ENCODE data around the gene TDRD5.

Gene TDRD5

DNA sequence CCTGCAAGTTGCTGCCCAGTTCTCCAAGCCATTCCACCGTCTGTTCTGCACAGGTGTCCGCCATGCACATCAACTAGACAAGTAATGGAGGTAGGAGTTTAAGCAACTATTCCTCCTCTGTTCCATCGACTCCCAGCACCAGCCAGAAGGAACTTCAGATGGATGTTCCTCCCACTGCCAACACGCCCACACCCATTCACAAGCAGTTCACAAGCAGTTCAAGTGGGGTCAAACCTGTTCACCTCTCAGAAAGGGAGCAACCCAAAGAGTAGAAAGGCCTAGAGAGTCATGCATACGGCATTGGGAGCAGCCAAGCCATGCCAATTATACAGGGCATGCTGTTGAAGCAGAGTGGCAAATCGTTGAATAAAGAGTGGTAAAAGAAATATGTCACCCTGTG is 4.3 kb upstream of the TDRD5 start:
- Mint-ChIP-seq H3K27ac (no peak overlapping the region), H3K36me3 (no peaks in the 10 kb centered on the region), H3K4me3 (no peak overlapping the region), H3K27me3 (peaks cover 28% of the 10 kb centered on the region), H3K4me1 (no peaks in the 10 kb centered on the region), H3K9me3 (no peaks in the 10 kb centered on the region)
- DNase-seq (ENCODE audit: low spot score in 2 of 2) (no peak), ATAC-seq (ENCODE audit: low read depth) (no peak)

DNA sequence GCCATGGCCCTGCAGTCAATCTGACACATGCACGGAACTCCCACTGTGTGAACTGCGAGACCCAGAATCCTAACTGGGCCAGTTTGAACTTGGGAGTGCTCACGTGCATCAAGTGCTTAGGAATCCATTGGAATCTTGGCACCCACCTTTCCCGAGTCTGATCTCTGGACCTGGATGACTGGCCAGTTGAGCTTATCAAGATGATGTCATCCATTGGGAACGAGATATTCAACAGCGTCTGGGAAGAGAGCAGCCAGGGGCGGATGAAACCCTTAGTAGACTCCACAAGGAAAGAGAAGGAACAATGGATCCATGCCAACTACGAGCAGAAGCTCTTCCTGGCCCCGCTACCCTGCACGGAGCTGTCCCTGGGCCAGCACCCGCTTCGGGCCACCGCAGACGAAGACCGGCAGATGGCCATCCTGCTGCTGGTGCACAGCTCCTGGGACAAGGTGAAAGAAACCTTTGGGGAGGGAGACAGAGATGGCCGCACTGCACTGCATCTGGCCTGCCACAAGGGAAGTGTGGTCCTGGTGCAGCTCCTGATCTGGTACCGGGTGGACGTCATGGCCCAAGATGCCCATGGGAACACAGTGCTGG is 3.1 kb upstream of the TDRD5 start:
- DNase-seq (ENCODE audit: low spot score in 2 of 2) (no peak), ATAC-seq (ENCODE audit: low read depth) (no peak)
- Mint-ChIP-seq H3K27me3 (peaks cover 25% of the 10 kb centered on the region), H3K4me3 (no peak overlapping the region), H3K9me3 (no peaks in the 10 kb centered on the region), H3K4me1 (no peaks in the 10 kb centered on the region), H3K36me3 (no peaks in the 10 kb centered on the region), H3K27ac (no peak overlapping the region)

DNA sequence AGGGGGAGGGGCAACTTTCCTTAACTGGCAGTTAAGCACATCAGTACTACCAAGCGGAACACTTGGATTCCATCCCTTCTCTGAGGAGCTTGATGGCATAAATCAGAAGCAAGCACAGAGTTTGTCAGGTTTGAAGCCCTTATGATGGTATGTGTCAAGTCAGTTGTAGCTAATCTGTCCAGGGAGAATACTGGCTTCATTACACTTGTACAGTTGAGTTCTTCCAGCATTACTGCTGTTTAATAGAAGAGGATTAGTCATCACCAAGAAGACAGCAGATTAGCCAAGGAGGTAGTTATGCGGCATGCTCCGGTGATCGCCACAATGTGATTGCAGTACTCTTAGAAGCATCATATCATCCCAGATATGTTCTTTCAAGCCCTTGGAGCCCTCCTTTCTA is 2.1 kb upstream of the TDRD5 start:
- Mint-ChIP-seq H3K27ac (no peak overlapping the region), H3K4me3 (no peak overlapping the region), H3K36me3 (no peaks in the 10 kb centered on the region), H3K4me1 (no peaks in the 10 kb centered on the region), H3K9me3 (no peaks in the 10 kb centered on the region), H3K27me3 (peaks cover 25% of the 10 kb centered on the region)
- no peak for DNase-seq (ENCODE audit: low spot score in 2 of 2)
- ATAC-seq (ENCODE audit: low read depth) = no peak

DNA sequence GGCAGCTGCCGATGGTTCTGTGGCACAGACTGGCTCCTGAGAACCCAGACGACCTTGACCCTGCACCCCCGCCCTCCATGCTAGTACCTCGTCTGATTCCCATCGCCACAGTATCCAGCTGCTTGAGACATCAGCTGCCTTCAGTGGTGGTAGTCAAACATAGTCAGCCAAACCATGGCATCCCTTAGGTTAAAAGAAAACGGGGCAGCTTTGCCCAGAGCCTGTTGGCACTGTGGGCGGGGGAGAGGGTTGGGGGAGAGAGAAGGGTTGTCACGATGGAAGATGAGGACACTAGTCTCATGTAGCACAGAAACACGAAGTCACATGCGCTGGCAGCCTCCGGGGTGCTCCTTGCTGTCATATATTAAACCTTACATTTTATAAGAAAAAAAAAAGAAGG is 961 bp upstream of the TDRD5 start:
- H3K9me3 Mint-ChIP-seq = no peaks in the 10 kb centered on the region
- DNase-seq (ENCODE audit: low spot score in 2 of 2) (no peak), ATAC-seq (ENCODE audit: low read depth) (no peak)
- H3K27me3 Mint-ChIP-seq = peaks cover 22% of the 10 kb centered on the region
- H3K36me3 Mint-ChIP-seq = no peaks in the 10 kb centered on the region
- no peak overlapping the region for H3K27ac Mint-ChIP-seq
- H3K4me1 Mint-ChIP-seq = no peaks in the 10 kb centered on the region
- no peak overlapping the region for H3K4me3 Mint-ChIP-seq

DNA sequence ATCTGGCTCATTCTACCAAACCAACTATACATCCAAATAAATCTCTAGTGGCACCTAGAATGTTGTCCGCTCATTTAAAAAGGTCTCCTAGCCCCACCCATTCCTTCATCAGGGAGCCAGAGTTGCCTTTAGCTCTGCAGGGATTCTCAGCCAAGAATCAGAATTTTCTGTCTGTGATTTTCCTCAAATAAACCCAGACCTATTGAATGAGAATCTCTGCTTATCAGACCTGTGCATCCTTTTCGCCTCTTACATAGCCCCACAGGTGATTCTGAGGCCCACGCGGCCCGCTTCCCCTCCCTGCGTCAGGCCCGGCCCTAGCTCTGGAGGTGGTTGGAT is 410 bp upstream of the TDRD5 start:
- Mint-ChIP-seq H3K27me3 (peaks cover 22% of the 10 kb centered on the region), H3K36me3 (no peaks in the 10 kb centered on the region)
- no peak for ATAC-seq (ENCODE audit: low read depth)

DNA sequence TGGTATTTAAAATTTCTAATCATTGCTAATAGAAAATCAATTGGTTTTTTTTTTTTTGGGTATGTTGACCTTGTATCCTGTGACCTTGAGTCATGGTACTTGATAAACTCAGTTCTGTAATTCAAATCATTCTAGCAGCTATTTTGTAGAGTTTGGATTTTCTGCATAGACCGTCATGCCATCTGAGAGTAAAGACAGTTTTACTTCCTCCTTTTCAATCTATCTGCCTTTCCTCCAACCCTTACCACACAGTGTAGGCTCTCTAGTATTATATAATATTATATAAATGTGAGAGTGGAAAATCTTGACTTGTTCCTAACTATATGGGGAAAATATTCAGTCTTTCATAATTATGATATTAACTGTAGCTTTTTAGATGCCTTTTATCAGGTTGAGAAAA is 7.0 kb downstream of the TDRD5 start:
- peaks cover 5% of the 10 kb centered on the region for H3K27me3 Mint-ChIP-seq
- H3K27ac Mint-ChIP-seq = no peak overlapping the region
- no peaks in the 10 kb centered on the region for H3K36me3 Mint-ChIP-seq
- peaks cover 5% of the 10 kb centered on the region for H3K4me1 Mint-ChIP-seq
- no peak overlapping the region for H3K4me3 Mint-ChIP-seq
- peaks cover 7% of the 10 kb centered on the region for H3K9me3 Mint-ChIP-seq
- DNase-seq (ENCODE audit: low spot score in 2 of 2) (no peak), ATAC-seq (ENCODE audit: low read depth) (peak; percentile 92)

More for the DNA sequence above, 410 bp upstream of the TDRD5 start:
- no peak for DNase-seq (ENCODE audit: low spot score in 2 of 2)
- Mint-ChIP-seq H3K4me1 (no peaks in the 10 kb centered on the region), H3K27ac (no peak overlapping the region), H3K4me3 (no peak overlapping the region), H3K9me3 (no peaks in the 10 kb centered on the region)

DNA sequence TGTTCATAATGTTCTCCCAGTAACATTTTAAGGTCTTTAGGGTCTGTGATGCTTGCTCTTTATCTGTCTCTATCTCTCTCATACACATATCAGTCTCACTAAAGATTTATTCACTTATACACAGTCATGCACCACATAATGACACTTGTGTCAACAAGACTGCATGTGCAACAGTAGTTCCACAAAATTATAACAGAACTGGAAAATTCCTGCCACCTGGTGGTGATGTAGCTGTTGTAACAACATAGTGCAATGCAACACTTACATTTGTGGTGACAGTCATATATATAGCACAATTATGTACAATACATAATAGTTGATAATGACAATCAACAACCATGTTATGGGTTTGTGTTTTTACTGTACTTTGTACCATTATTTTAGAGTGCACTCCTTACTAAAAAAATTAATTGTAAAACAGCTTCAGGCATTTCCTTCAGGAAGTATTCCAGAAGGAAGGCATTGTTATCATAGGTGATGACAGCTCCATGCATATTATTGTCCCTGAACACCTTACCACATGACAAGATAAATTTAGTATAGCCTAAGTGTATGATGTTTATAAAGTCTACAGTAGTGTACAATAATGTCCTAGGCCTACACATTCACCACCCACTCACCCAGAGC is 8.1 kb downstream of the TDRD5 start:
- Mint-ChIP-seq H3K27ac (no peak overlapping the region), H3K36me3 (no peaks in the 10 kb centered on the region), H3K27me3 (peaks cover 4% of the 10 kb centered on the region), H3K4me1 (peaks cover 5% of the 10 kb centered on the region), H3K4me3 (no peak overlapping the region), H3K9me3 (peaks cover 9% of the 10 kb centered on the region)
- ATAC-seq (ENCODE audit: low read depth) (peak; percentile 47), DNase-seq (ENCODE audit: low spot score in 2 of 2) (peak in 1 of 2 donors; percentile 22)

DNA sequence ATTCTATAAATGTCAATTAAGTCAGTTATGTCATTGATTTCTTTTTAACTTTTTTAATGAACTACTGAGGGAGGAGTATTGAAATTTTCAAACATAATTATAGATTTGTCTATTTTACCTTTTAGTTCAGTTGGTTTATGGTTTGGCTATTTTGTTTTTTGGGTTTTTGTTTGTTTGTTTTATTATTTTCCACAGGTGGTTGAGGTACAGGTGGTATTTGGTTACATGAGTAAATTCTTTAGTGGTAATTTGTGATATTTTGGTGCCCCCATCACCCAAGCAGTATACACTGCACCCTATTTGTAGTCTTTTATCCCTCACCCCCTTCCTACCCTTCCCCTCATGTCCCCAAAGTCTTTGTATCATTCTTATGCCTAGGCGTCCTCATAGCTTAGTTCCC is 9.5 kb downstream of the TDRD5 start:
- Mint-ChIP-seq H3K36me3 (no peaks in the 10 kb centered on the region), H3K27ac (no peak overlapping the region), H3K4me3 (no peak overlapping the region), H3K4me1 (peaks cover 5% of the 10 kb centered on the region), H3K27me3 (peaks cover 4% of the 10 kb centered on the region), H3K9me3 (peaks cover 9% of the 10 kb centered on the region)
- DNase-seq (ENCODE audit: low spot score in 2 of 2) = no peak
- no peak for ATAC-seq (ENCODE audit: low read depth)

DNA sequence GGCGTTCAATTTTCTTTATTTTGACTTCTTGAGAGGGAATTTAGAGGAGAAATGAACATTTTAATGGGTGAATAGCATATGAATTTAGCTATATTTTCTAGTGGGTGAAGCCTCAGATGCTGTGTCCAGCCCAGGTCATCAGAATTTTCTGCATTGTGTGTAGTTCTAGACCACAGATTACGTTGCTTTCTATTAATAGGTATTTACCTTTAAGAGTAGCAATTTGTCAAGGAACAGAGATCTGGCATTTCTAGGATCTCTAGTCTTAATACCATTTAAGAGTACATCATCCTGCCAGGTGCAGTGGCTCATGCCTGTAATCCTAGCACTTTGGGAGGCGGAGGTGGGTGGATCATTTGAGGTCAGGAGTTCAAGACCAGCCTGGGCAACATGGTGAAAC is 20.7 kb downstream of the TDRD5 start:
- Mint-ChIP-seq H3K36me3 (no peaks in the 10 kb centered on the region), H3K4me3 (no peak overlapping the region), H3K27ac (no peak overlapping the region), H3K9me3 (no peaks in the 10 kb centered on the region), H3K4me1 (no peaks in the 10 kb centered on the region), H3K27me3 (peaks cover 9% of the 10 kb centered on the region)
- ATAC-seq (ENCODE audit: low read depth) = no peak
- DNase-seq (ENCODE audit: low spot score in 2 of 2) = no peak

DNA sequence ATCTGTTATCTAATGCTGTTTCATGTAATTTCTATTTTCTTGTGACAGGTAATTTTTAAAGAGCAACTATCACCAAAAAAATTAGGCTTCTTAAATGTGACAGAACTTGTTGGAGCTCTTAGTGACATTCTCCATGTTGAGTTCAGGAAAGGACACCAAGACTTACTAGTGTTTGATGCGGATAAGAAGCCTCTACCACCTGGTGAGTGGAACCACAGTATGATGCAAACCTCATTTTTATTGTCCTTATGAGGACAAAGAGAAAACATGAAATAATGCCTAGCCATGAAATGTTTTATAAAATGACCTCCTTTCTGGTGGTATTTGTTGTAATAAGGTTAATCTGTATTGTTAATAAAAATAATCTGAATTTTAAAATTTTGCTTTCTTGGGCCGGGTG is 39.1 kb downstream of the TDRD5 start:
- no peak for ATAC-seq (ENCODE audit: low read depth)
- DNase-seq (ENCODE audit: low spot score in 2 of 2) = no peak
- Mint-ChIP-seq H3K27ac (no peak overlapping the region), H3K36me3 (no peaks in the 10 kb centered on the region), H3K9me3 (no peaks in the 10 kb centered on the region), H3K4me3 (no peak overlapping the region), H3K27me3 (peaks cover 1% of the 10 kb centered on the region), H3K4me1 (no peaks in the 10 kb centered on the region)

DNA sequence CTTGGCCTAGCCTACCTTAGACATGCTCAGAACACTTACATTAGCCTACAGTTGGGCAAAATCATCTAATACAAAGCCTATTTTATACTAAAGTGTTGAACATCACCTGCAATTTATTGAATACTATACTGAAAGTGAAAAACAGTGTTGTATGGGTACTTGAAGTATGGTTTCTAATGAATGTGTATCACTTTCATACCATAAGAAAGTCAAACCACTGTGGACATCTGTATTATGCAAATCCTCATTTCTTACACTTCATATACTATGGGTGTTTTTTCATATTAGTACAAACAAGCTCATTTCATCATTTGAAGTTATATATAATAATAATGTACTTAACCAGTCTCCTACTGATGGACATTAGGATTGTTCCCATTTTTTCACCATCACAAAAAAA is 41.2 kb downstream of the TDRD5 start:
- Mint-ChIP-seq H3K27me3 (peaks cover 1% of the 10 kb centered on the region), H3K4me1 (no peaks in the 10 kb centered on the region), H3K4me3 (no peak overlapping the region), H3K9me3 (no peaks in the 10 kb centered on the region), H3K27ac (no peak overlapping the region), H3K36me3 (no peaks in the 10 kb centered on the region)
- ATAC-seq (ENCODE audit: low read depth) (no peak), DNase-seq (ENCODE audit: low spot score in 2 of 2) (no peak)

DNA sequence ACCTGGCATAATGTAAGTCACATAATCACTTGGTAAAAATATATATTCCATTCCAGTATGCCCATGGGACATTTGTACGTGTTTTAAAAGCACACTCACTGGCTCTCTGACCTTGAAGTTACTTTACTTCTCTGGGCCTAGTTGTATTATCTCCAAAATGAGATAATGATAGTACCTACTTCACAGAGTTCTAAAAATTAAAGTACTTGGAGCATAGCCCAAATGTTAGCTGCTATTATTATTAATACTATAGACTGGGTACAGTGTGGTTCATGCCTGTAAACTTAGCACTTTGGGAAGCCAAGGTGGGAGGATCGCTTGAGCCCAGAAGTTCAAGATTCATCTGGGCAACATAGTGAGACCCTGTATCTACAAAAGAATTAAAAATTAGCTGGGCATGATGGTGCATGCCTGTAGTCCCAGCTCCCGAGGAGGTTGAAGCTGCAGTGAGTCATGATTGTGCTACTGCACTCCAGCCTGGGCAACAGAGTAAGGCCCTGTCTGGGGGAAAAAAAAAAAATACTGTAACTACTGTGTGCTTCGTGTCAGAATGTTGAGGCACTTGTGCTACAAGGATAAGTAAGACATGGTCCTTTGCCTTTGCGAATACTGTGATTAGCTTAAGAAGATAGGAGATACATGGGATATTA is 45.7 kb downstream of the TDRD5 start:
- Mint-ChIP-seq H3K36me3 (no peaks in the 10 kb centered on the region), H3K4me1 (no peaks in the 10 kb centered on the region), H3K27ac (no peak overlapping the region), H3K4me3 (no peak overlapping the region), H3K27me3 (peaks cover 2% of the 10 kb centered on the region), H3K9me3 (no peaks in the 10 kb centered on the region)
- ATAC-seq (ENCODE audit: low read depth) (no peak), DNase-seq (ENCODE audit: low spot score in 2 of 2) (no peak)

DNA sequence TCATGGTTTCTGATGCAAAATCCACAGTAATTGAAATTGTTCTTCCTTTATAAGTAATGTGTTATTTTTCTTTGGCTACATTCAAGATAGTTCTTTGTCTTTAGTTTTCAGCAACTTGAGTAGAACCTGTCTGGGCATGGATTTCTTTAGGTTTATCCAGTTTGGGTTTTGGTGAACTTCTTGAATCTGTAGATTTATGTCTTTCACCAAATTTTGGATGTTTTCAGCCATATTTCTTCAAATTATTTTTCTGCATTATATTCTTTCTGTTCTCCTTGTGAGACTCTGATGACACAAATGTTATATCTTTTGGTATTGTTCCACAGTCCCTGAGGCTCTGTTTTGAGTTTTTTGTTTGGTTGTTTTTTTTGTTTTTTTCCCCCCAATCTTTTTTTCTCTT is 69.4 kb downstream of the TDRD5 start:
- Mint-ChIP-seq H3K27ac (no peak overlapping the region), H3K9me3 (peaks cover 6% of the 10 kb centered on the region), H3K4me3 (no peak overlapping the region), H3K36me3 (peaks cover 2% of the 10 kb centered on the region), H3K27me3 (peaks cover 10% of the 10 kb centered on the region), H3K4me1 (peaks cover 5% of the 10 kb centered on the region)
- no peak for DNase-seq (ENCODE audit: low spot score in 2 of 2)
- no peak for ATAC-seq (ENCODE audit: low read depth)

DNA sequence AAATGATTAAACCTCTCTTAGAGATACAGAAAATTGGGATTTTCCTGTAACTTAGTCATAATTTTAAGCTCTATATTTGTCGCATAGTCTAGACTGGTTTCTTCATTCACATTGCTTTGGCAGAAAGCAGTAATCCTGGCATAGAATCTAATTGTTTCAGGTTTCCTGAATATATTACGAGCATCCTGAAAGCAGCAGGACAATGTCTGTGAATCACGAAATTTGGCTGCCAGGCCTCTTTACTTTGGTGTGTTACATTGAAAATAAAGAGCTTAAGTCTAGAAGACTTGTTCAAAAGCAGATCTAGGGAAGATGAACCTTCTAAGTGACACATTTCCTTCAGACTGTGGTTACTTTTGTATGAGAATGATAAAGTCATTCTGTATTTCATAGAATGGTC is 72.2 kb downstream of the TDRD5 start:
- ATAC-seq (ENCODE audit: low read depth) = no peak
- Mint-ChIP-seq H3K27me3 (peaks cover 11% of the 10 kb centered on the region), H3K4me1 (peaks cover 5% of the 10 kb centered on the region)

DNA sequence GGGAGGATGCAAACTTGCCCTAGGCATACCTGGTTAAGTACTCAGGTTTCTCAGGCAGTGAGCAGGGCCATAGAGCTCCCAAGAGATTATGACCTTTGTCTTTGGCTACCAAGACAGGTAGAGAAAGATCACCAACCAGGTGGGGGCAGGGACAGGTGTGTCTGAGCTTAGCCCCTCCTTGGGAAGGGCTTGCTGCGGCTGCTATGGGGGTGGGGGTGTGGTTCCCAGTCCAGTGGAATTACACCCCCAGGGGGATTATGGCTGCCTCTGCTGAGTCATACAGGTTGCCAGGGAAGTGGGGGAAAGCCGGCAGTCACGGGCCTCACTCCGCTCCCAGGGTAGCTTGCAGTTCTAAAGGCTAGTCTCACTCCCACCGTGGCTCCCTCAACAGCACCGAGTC is 86.2 kb downstream of the TDRD5 start:
- Mint-ChIP-seq H3K36me3 (no peaks in the 10 kb centered on the region), H3K4me1 (no peaks in the 10 kb centered on the region), H3K27ac (no peak overlapping the region), H3K27me3 (peaks cover 3% of the 10 kb centered on the region), H3K9me3 (peaks cover 17% of the 10 kb centered on the region), H3K4me3 (no peak overlapping the region)
- no peak for ATAC-seq (ENCODE audit: low read depth)
- DNase-seq (ENCODE audit: low spot score in 2 of 2) = no peak

More for the DNA sequence above, 72.2 kb downstream of the TDRD5 start:
- Mint-ChIP-seq H3K27ac (no peak overlapping the region), H3K4me3 (no peak overlapping the region), H3K9me3 (peaks cover 4% of the 10 kb centered on the region), H3K36me3 (peaks cover 2% of the 10 kb centered on the region)
- no peak for DNase-seq (ENCODE audit: low spot score in 2 of 2)
